ENCODE results near the gene TTC28. TPM values are rescaled to one million over a fixed set of nuclear protein-coding genes. Genes with fewer than 3 reads are reported as not detected.

The TTC28 gene
- total RNA-seq, 6 experiments from 2014 or later, result 10.8 to 18.9 (median 13.6) TPM

GRCh38 chr22:28260619-28261018 is 419.0 kb downstream of the TTC28 start:
- H3K27ac Mint-ChIP-seq, result no peak overlapping the region
- H3K9me3 Mint-ChIP-seq, result no peaks in the 10 kb centered on the region

GRCh38 chr22:28259774-28260312 is 419.8 kb downstream of the TTC28 start:
- H3K4me1 Mint-ChIP-seq (ENCODE audit: low read depth), result no peaks in the 10 kb centered on the region
- H3K4me3 Mint-ChIP-seq, result no peak overlapping the region
- TF ChIP-seq, protein P1, sequence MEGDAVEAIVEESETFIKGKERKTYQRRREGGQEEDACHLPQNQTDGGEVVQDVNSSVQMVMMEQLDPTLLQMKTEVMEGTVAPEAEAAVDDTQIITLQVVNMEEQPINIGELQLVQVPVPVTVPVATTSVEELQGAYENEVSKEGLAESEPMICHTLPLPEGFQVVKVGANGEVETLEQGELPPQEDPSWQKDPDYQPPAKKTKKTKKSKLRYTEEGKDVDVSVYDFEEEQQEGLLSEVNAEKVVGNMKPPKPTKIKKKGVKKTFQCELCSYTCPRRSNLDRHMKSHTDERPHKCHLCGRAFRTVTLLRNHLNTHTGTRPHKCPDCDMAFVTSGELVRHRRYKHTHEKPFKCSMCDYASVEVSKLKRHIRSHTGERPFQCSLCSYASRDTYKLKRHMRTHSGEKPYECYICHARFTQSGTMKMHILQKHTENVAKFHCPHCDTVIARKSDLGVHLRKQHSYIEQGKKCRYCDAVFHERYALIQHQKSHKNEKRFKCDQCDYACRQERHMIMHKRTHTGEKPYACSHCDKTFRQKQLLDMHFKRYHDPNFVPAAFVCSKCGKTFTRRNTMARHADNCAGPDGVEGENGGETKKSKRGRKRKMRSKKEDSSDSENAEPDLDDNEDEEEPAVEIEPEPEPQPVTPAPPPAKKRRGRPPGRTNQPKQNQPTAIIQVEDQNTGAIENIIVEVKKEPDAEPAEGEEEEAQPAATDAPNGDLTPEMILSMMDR (IDR thresholded peaks at IDR 0.05), result no peak
- DNase-seq, result no peak
- no peaks in the 10 kb centered on the region for H3K9me3 Mint-ChIP-seq
- H3K27ac Mint-ChIP-seq, result no peak overlapping the region
- H3K36me3 Mint-ChIP-seq (ENCODE audit: low read depth), result no peaks in the 10 kb centered on the region; the same call in 1 of the 2 replicates
- no peaks in the 10 kb centered on the region; the same call in 1 of the 2 replicates for H3K27me3 Mint-ChIP-seq (ENCODE audit: insufficient read depth)

More at GRCh38 chr22:28260619-28261018, 419.0 kb downstream of the TTC28 start:
- H3K27me3 Mint-ChIP-seq (ENCODE audit: insufficient read depth), result no peaks in the 10 kb centered on the region; the same call in 1 of the 2 replicates
- H3K36me3 Mint-ChIP-seq (ENCODE audit: low read depth), result no peaks in the 10 kb centered on the region
- TF ChIP-seq, protein P1 (IDR thresholded peaks at IDR 0.05), result no peak
- no peaks in the 10 kb centered on the region for H3K4me1 Mint-ChIP-seq (ENCODE audit: low read depth)
- no peak for DNase-seq
- H3K4me3 Mint-ChIP-seq, result no peak overlapping the region

DNA sequence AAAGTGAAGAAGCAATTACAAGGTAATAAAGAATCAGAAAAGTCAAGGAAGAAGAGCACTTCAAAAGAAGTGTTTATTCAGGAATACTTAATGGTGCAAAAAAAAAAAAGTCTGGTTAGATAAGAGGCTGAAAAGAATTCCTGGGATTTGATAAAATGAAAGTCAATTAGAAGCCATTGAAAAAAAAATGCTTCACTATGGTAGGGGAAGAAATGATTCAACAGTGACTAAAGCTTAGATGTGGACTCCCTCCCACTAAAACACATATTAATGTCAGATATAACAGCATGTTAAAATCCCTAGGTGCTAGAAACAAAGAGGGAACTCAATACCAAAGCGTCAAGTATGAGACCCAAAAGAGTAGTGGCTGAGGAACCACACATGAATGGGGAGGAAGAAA is 425.2 kb downstream of the TTC28 start:
- Mint-ChIP-seq H3K9me3 (no peaks in the 10 kb centered on the region), H3K36me3 (ENCODE audit: low read depth) (no peaks in the 10 kb centered on the region; the same call in 1 of the 2 replicates), H3K27ac (no peak overlapping the region), H3K4me3 (no peak overlapping the region), H3K27me3 (ENCODE audit: insufficient read depth) (no peaks in the 10 kb centered on the region), H3K4me1 (ENCODE audit: low read depth) (peaks cover 10% of the 10 kb centered on the region)
- TF ChIP-seq, protein P1 (IDR thresholded peaks at IDR 0.05), result no peak
- DNase-seq, result no peak

DNA sequence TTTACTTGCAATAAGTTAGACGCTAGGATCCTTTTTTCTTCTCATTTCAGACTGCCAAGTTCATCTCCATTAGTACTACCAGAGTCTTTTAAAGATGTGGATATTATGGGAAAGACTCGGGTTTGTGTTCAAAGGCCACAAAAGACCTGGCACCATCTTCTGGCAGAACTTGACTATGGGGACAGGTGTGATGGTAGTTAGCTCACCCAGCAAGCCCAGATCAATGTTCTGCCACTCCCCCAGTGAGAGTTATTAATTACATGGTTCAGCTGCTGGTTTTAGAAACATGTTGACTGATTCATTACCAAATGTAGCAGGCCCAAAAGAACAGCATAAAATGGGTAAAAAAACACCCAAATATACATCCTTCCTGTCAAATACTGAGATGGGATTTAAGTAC is 427.1 kb downstream of the TTC28 start:
- no peak for DNase-seq

GRCh38 chr22:28250036-28250695 is 429.5 kb downstream of the TTC28 start:
- H3K27ac Mint-ChIP-seq, result no peak overlapping the region

More for the DNA sequence above, 427.1 kb downstream of the TTC28 start:
- Mint-ChIP-seq H3K4me1 (ENCODE audit: low read depth) (peaks cover 12% of the 10 kb centered on the region), H3K27ac (no peak overlapping the region), H3K27me3 (ENCODE audit: insufficient read depth) (no peaks in the 10 kb centered on the region), H3K4me3 (no peak overlapping the region), H3K36me3 (ENCODE audit: low read depth) (no peaks in the 10 kb centered on the region; the same call in 1 of the 2 replicates), H3K9me3 (no peaks in the 10 kb centered on the region)
- TF ChIP-seq, protein P1 (IDR thresholded peaks at IDR 0.05), result no peak

More at GRCh38 chr22:28250036-28250695, 429.5 kb downstream of the TTC28 start:
- TF ChIP-seq, protein P1 (IDR thresholded peaks at IDR 0.05), result no peak
- Mint-ChIP-seq H3K4me1 (ENCODE audit: low read depth) (peaks cover 34% of the 10 kb centered on the region), H3K9me3 (no peaks in the 10 kb centered on the region), H3K36me3 (ENCODE audit: low read depth) (no peaks in the 10 kb centered on the region; the same call in 1 of the 2 replicates), H3K4me3 (no peak overlapping the region), H3K27me3 (ENCODE audit: insufficient read depth) (no peaks in the 10 kb centered on the region)
- no peak for DNase-seq
